ENCODE measurements around the gene OSBPL10. TPM values are rescaled to one million over a fixed set of nuclear protein-coding genes. Genes with fewer than 3 reads are reported as not detected.

Gene OSBPL10
- total and polyA plus RNA-seq, 4 donors = 3.9 to 33.0 (median 13.1) TPM

- Histone ChIP-seq H3K27me3 (ENCODE audit: control insufficient read depth in 3 of 3, insufficient read depth in 3 of 3, low read length in 2 of 3) (no peaks in the 10 kb centered on the region), H3K4me3 (no peak overlapping the region), H3K27ac (ENCODE audit: low read depth in 1 of 2, low read length in 1 of 2) (no peak overlapping the region), H3K4me1 (ENCODE audit: control insufficient read depth in 5 of 5, insufficient read depth in 5 of 5, low read length in 5 of 5) (peaks cover 0 to 8% (median 3%) of the 10 kb centered on the region in 5 donors), H3K9me3 (ENCODE audit: control insufficient read depth in 4 of 4, insufficient read depth in 3 of 4, low read length in 3 of 4) (no peaks in the 10 kb centered on the region), H3K9ac (ENCODE audit: insufficient read depth in 1 of 2, low read length in 2 of 2) (no peak overlapping the region), H3K36me3 (ENCODE audit: control insufficient read depth in 4 of 4, insufficient read depth in 4 of 4, low read length in 4 of 4) (no peaks in the 10 kb centered on the region)
- no peak for ATAC-seq (ENCODE audit: insufficient read depth, low FRiP score)
- DNase-seq = no peak
- no peak for TF ChIP-seq CTCF (IDR thresholded peaks at IDR 0.05; ENCODE audit: control extremely low read depth, extremely low read depth)
Measured at GRCh38 chr3:31696009-31696297, 285.1 kb downstream of the OSBPL10 start.

- DNase-seq (no peak), ATAC-seq (ENCODE audit: insufficient read depth, low FRiP score) (no peak)
- H3K4me1 ChIP-seq (ENCODE audit: control insufficient read depth in 5 of 5, insufficient read depth in 5 of 5, low read length in 5 of 5) = peaks cover 0 to 3% (median 0%) of the 10 kb centered on the region in 5 donors
- WGBS, 2 donors = 91 to 92% methylated on average over 2 of the region's 2 CpGs
- H3K27ac ChIP-seq (ENCODE audit: low read depth in 1 of 2, low read length in 1 of 2) = no peak overlapping the region
- H3K9ac ChIP-seq (ENCODE audit: insufficient read depth in 1 of 2, low read length in 2 of 2) = no peak overlapping the region
- no peaks in the 10 kb centered on the region for H3K36me3 ChIP-seq (ENCODE audit: control insufficient read depth in 4 of 4, insufficient read depth in 4 of 4, low read length in 4 of 4)
- no peaks in the 10 kb centered on the region for H3K9me3 ChIP-seq (ENCODE audit: control insufficient read depth in 4 of 4, insufficient read depth in 3 of 4, low read length in 3 of 4)
- H3K27me3 ChIP-seq (ENCODE audit: control insufficient read depth in 3 of 3, insufficient read depth in 3 of 3, low read length in 2 of 3) = no peaks in the 10 kb centered on the region
- no peak overlapping the region for H3K4me3 ChIP-seq
- no peak for TF ChIP-seq CTCF (IDR thresholded peaks at IDR 0.05; ENCODE audit: control extremely low read depth, extremely low read depth)
Measured at GRCh38 chr3:31695280-31696008, 285.6 kb downstream of the OSBPL10 start.

DNA sequence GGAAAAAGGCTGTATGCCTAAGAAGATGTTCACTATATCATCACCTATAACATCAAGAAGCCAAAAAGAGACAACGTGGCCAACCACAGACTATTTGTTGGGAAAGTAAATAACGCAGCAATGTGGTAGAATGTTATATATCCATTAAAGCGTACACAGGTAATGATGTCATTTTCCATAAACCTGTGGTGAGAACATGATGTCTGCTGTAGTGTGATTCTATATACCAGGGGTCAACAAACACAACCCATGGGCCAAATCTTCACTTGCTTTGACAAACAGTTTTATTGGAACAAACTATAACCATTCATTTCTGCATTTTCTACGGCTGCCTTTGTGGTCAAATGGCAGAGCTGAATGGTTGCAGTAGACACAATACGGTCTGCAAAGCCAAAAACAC lies 287.7 kb downstream of the OSBPL10 start:
- H3K4me1 ChIP-seq (ENCODE audit: control insufficient read depth in 5 of 5, insufficient read depth in 5 of 5, low read length in 5 of 5) = peaks cover 0 to 3% (median under 1%) of the 10 kb centered on the region in 5 donors
- H3K9ac ChIP-seq (ENCODE audit: insufficient read depth in 1 of 2, low read length in 2 of 2) = no peak overlapping the region
- H3K36me3 ChIP-seq (ENCODE audit: control insufficient read depth in 4 of 4, insufficient read depth in 4 of 4, low read length in 4 of 4) = no peaks in the 10 kb centered on the region
- peaks cover 0 to 3% (median 0%) of the 10 kb centered on the region in 4 donors for H3K9me3 ChIP-seq (ENCODE audit: control insufficient read depth in 4 of 4, insufficient read depth in 3 of 4, low read length in 3 of 4)
- no peaks in the 10 kb centered on the region for H3K27me3 ChIP-seq (ENCODE audit: control insufficient read depth in 3 of 3, insufficient read depth in 3 of 3, low read length in 2 of 3)
- no peak for ATAC-seq (ENCODE audit: insufficient read depth, low FRiP score)
- no peak overlapping the region for H3K27ac ChIP-seq (ENCODE audit: low read depth in 1 of 2, low read length in 1 of 2)
- TF ChIP-seq CTCF (IDR thresholded peaks at IDR 0.05; ENCODE audit: control extremely low read depth, extremely low read depth) = no peak
- H3K4me3 ChIP-seq = no peak overlapping the region
- DNase-seq = no peak
- WGBS, 2 donors = 71 to 81% methylated on average over 5 of the region's 5 CpGs

DNA sequence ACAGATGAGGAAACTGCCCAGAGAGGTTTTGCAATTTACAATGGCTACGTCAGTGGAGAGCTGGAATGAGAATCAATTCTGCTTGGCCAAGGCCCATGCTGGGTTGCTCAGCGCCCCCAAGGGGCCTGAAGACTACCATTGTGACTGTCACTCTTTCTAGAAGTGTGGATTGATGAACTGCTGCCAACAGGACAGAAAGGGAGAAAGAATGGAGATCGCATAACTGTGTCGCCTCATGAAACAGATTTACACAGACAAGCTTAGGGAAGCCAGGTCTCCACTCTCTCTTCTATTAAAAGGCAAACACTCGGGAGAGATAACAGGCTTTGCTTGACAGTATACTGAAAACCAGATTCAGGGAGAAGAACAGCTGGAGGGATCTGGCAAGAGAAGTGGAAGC lies 288.3 kb downstream of the OSBPL10 start:
- DNase-seq (no peak), ATAC-seq (ENCODE audit: insufficient read depth, low FRiP score) (no peak)
- Histone ChIP-seq H3K9ac (ENCODE audit: insufficient read depth in 1 of 2, low read length in 2 of 2) (no peak overlapping the region), H3K27me3 (ENCODE audit: control insufficient read depth in 3 of 3, insufficient read depth in 3 of 3, low read length in 2 of 3) (no peaks in the 10 kb centered on the region), H3K36me3 (ENCODE audit: control insufficient read depth in 4 of 4, insufficient read depth in 4 of 4, low read length in 4 of 4) (no peaks in the 10 kb centered on the region), H3K27ac (ENCODE audit: low read depth in 1 of 2, low read length in 1 of 2) (no peak overlapping the region), H3K9me3 (ENCODE audit: control insufficient read depth in 4 of 4, insufficient read depth in 3 of 4, low read length in 3 of 4) (peaks cover 0 to 3% (median 0%) of the 10 kb centered on the region in 4 donors), H3K4me1 (ENCODE audit: control insufficient read depth in 5 of 5, insufficient read depth in 5 of 5, low read length in 5 of 5) (peaks cover 0 to 4% (median 3%) of the 10 kb centered on the region in 5 donors), H3K4me3 (no peak overlapping the region)
- TF ChIP-seq CTCF (IDR thresholded peaks at IDR 0.05; ENCODE audit: control extremely low read depth, extremely low read depth) = no peak
- 82 to 83% methylated on average over 5 of the region's 5 CpGs for WGBS, 2 donors
